Activated CD4-positive, alpha-beta T cell treated with anti-CD3 and anti-CD28 coated beads, Interleukin-2, amount 50 U/mL, for 1 hour (primary cell): ENCODE results near the gene C18orf54.
"Not testable (repeated sequence)": the region's sequence is repeated elsewhere in the genome, so short reads cannot be mapped to it uniquely, and the experiment has no call there.

Experiments used
- DNase-seq: peaks from one replicate; pipeline ENCODE4 v3.0.0-alpha.2; 2020

The C18orf54 gene

DNA sequence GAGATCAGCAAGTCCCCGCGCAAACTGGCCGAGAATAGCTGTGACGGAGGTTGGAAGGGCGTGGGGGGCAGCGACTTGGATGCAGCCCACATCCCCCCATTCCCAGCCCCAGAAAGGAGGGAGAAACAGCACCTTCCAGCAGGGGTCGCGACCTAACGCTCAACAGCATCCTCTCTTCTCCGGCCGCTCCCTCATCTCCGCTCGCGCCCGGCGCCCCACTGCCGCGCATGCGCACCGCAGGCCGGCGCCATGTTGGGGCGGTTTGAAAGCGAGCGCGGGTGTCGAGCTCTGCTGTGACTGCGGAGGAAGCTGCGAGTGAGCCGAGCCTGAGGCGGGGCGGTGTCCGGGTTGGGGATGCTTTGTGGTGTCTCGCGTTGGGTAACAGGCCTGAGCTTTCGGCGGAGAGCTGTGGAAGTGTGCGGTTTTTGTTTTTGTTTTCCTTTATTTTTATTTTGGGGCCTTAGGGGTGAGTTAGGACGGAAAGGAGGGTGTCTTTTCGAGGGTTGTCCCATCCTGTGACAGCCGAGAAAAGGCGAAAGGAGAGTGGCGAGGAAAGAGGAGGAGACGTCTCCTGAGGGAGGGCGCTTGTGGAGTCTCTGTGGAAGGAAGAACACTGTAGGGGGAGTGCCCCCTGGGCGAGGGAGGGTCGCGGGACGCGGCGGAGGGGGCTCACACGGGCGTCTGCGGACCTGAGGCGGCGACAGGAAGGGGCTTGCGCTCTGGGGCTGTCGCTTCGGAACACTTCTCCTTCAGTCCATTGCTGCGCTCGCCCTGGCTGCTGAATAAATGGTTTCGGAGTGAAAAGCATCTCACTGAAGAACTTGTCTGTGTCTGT is at the start of gene C18orf54, which contains the start of gene STARD6:
TSS of gene C18orf54 (plus strand) at position 247 of the 835 bp plus-strand sequence. CDS start 2,667 bp downstream, outside the sequence.
TSS of gene STARD6 (minus strand) at position 199 of the 835 bp plus-strand sequence. CDS start 3,285 bp downstream, outside the sequence.
- DNase-seq: peak; percentile 84

DNA sequence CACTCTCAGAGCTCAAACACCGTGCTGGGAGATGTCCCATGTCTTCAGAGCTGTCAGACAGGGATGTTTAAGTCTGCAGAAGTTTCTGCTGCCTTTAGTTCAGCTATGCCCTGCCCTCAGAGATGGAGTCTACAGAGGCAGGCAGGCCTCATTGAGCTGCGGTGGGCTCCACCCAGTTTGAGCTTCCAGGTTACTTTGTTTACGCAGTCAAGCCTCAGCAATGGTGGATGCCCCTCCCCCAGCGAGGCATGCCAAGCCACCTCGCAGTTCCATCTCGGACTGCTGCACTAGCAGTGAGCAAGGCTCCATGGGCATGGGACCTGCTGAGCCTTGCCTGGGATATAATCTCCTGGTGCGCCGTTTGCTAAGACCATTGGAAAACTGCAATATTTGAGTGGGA is 48.1 kb upstream of the C18orf54 start:
- DNase-seq: not testable (repeated sequence)

DNA sequence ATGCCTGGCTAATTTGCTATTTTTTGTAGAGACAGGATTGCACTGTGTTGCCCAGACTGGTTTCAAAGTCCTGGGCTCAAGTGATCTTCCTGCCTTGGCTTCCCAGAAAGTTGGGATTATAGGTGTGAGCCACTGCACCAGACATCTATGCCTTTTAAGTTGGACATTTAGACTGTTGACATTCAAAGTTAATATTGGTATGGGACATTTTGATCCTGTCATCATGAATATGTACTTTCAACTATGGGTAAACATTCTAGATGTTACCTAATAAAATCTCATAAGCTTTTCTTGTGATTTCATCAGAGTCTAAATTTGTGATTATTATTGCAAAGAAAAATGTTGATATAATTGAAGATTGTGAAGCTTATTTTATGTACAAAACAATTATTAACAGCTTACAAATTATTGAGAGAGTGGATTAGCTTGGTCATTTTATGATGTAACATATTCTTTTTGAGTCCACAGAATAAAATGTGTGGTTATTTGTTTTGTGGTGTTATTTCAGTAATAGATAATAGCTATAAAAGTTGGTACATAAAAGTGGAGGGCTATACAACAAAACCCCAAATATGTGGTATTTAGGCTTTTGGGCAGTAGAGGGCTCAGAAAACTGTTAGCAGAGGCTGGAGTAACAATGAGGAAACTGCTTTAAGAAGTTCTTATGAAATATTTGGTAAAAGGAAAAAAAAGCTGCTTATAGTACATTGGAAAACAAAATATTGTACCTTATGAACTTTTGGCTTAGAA is 41.5 kb upstream of the C18orf54 start:
- no peak for DNase-seq

DNA sequence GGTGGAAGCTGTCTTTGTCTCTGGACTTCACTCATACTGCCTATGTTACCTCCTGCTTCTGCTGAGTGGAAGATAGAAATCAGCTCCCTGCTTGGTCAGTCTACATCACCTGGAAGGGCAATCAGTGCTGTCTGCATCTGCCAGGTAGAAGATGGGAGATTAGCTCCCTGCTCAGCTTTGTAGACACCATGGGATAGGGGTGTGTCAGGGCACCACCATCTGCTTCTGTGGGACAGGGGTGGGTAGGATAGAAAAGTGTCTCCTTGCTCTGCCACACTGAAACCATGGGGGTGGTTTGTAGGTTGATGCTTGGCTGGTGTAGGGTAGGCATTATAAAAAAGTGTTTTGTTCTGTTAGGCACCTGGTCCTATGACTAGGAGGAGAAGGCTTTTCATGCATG is 34.1 kb upstream of the C18orf54 start:
- no peak for DNase-seq

DNA sequence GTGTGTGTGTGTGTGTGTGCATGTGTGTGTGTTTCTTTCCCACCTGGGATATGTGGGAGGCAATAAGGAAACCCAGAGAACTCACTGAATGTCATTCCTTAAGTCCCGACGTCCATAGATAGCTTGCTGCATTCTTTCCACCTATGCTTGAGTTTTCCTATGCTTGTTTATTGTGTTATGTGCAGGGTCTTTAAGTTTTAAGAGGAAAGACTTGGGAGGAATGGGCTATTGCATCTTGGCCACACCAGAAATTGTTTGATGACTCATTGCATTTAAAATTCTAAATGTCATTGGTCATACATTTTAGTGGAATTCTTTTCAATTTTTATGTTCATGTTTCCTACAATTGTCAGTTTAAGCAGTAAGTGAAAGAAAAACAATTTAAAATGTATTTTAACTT is 33.7 kb upstream of the C18orf54 start:
- DNase-seq: no peak

DNA sequence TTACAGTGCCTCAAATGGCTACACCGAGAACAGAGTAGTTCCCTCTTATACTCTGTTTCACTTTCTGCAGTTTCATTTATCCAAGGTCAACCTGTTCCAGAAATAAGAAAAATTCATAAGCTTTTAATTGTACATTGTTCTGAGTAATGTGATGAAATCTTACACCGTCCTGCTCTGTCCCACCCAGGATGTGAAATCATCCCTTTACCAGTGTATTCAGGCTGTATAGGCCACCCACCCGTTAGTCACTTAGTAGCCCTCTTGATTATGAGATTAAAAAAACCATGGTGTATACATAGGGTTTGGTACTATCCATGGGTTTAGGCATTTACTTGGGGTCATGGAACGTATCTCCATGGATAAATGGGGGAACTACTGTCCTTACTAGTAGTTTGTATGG is 29.9 kb upstream of the C18orf54 start:
- DNase-seq: no peak

DNA sequence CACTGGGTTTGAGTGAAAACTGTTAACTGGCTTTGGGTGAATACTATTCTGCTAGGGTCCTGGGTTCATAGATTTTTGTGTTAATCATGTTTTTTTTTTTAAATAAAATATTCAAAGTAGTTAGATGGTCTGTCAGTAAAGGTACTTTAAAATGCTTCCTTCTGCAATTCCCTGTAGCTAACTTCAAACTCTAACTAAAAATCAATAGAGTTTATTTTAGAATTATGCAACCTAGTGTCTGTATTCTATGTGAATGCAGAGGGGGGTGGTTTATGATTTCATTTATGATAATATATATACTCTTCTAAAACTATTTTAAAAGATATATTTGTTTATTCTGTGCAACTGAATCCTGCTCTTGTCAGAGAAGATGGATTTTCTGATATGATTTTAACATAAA is 27.9 kb upstream of the C18orf54 start:
- no peak for DNase-seq

DNA sequence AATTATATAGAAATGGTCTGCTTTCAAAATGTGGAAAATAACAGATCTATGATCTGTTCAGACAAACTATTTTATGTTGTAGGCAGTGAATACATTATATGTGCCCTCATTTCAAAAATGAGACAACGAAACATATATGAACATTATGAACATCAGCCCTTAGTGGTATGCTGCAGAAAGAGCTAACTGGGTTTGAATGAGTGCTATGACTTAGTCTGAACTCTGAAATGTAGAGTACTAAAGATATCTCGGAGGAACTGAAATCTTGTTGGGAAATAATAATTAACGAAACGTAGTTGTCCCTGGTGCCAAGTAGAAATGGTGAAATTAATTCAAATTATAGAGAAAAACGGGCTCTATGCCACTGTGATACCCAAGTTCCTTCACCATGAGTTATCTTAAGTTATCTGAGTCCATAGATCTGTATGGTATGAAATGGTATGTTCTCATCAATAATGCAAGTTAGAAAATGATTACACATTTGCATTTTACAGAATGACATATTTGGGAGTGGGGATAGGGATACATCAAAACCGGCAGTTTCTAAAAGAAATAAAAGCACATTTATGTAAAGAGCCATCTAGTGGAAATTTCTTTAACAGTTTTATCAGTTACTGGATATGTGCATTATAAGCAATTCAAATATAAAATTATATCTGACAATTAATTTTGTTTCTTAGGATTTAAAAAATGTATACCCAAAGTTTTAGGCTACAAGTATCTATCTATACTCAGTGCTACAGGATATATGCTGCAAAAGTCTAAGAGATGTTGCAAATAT is 26.7 kb upstream of the C18orf54 start:
- DNase-seq: no peak

DNA sequence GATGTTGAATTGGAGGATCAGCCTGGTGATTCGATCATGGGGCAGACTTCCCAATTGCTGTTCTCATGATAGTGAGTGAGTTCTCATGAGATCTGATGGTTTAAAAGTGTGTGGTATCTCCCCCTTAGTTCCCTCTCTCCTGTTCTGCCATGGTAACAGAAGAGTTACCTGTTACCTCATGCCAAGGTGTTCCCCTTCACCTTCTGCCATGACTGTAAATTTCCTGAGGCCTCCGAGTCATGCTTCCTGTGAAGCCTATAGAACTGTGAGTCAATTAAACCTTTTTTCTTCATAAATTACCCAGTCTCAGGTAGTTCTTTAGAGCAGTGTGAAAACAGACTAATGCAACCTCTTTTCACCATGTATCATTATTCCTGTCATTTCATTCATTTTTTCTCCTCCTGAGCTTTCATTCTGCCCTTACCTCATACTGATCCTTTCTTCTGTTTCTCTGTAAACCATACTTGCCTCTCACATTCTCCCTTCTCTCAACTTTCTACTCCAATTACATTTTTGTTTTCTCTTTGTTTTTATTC is 22.0 kb upstream of the C18orf54 start:
- DNase-seq: no peak

DNA sequence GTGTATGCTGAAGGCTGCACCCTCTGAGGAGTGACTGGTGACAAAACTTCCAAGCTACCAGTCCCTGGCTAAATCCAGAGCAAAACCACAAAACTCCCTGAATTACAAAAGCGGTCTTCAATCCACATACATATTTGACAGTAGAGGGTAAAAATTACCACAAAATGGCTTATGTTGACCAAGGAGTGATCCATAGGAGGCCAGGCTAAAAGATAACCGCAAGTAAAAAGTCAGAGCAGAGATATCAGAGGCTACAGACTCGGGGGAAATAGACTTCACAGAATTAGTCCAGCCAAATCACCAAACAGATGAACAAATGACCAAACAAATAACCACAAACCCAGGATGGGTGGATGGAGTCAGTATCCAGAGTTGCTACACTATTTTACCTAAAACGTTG is 19.5 kb upstream of the C18orf54 start:
- DNase-seq: no peak

DNA sequence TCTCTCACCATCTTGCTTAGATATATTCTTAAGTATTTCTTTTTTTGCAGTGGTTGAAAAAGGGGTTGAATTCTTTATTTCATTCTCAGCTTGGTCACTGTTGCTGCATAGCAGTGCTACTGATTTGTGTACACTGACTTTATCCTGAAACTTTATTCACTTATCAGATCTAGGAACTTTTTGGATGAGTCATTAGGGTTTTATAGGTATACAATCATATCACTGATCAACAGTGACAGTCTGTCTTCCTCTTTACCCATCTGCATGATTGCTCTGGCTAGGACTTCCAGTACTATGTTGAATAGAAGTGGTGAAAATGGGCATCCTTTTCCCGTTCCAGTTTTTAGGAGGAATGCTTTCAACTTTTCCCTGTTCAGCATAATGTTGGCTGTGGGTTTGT is 6.5 kb upstream of the C18orf54 start:
- DNase-seq: no peak

DNA sequence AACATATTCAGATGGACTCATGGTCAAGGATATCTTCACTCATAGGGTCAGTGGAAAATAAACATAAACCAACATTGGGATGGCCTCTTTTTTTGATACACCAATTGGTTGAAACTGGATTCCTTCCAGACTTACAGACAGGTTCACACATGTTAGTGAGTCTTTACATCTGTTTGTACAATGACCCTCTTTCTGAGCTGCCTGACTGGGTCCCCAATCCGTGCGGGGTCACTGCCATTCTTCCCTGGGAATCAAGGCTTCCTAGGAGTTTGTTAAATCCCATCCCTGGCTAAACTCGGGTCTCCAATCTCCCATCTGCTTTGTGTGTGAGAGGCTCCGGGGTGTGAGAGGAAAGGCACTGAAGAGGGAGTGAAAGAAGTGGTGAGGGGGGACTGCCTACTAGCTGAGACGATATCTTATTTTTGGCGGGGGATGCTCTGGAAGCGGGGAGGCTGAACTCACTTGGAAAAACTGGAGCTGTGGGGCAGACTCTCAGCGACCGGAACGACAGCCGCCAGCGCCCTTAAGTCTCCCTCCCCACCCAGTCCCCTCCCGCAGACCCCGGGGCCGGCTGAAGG is 535 bp upstream of the C18orf54 start:
- no peak for DNase-seq

DNA sequence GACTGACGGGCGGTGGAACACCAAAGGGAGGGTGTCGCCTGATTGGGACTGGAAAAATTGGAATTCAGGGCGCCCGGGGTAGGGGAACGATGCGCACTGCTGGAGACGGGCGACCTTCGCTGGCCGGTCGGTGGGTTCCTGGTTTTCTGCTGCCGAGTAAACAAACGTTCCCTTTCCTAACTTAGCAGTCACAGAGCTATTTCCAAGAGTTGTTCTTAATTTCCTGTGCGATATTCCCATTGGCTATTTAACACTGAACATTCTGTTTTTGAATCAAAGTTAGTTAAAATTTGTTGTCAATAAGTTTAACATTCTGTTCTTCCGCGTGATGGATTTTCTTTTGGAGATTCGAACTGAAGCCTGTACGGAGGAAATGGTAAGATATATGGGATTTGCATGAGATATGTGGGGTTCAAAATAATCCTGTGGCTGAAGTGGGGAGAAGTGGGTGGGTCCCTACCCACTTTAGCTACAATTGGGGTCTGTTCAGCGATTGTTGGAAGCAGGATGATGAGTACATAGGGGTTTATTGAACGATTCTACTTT is 862 bp downstream of the C18orf54 start:
- DNase-seq: no peak

DNA sequence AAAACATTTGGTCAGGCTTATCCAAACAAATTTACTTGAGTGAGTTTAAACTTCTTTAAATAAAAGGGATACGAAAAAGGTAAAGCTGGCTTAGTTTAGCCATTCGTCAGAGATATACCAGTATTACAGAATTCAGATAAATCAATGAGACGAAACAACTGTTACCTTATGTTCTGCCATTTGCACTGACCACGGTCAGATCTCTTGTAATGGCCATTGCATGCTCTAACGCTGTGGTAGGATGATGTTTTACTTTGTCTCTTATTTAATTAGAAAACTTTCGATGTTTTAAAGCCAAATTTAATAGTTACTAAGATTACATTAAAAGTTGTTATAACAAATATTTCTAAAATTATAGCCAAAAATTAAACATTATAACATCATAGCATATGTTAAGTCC is 1.5 kb downstream of the C18orf54 start:
- DNase-seq: no peak

DNA sequence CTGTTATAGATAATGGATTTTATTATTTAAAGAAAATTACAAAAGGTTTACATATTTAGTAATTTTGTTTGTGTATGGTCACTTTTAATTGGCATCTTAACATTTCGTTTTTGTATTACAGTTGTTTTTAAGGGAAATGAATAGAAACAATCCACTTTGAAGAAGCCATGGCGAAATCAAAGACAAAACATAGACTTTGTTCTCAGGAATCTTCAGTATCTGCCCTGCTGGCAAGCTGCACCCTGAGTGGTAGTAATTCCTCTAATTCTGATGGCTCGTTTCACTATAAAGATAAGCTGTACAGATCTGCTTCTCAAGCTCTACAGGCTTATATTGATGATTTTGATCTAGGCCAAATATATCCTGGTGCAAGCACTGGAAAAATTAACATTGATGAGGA is 2.7 kb downstream of the C18orf54 start:
- no peak for DNase-seq

DNA sequence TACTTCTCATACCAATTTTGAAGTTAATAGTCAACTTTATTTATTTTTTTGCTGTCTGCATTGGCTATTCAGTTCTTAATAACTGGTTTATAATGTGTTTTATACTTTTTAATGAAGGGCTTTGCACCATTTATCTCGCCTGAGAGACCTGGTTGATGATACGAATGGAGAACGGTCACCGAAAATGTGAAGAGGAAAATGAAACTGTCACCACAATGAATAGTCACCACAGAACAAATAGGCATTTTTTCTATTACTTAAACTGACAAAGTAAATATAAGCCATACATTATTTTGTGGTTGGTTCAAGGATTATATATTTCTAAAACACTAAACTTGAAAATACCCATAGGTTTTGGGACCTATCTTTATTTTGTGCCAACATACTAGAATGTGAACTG is 20.4 kb downstream of the C18orf54 start:
- no peak for DNase-seq

DNA sequence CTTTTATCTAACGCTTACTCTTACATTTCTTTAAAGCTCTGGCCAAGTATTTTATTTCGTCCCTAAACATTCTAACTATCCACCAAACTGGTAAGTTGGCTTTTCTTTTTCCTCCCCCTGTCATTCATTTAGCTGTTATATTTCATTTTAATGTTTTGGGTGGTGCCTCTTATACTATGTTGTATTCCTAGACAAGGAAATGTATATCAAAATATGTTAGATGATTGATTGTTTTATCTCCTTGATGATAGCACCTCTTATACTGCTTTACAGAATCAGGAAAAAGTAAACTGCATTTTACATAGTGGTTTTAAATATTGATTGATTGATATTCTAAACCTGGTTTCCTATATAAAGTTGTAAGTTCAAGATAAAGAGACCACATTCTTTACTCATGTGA is 23.9 kb downstream of the C18orf54 start:
- no peak for DNase-seq

DNA sequence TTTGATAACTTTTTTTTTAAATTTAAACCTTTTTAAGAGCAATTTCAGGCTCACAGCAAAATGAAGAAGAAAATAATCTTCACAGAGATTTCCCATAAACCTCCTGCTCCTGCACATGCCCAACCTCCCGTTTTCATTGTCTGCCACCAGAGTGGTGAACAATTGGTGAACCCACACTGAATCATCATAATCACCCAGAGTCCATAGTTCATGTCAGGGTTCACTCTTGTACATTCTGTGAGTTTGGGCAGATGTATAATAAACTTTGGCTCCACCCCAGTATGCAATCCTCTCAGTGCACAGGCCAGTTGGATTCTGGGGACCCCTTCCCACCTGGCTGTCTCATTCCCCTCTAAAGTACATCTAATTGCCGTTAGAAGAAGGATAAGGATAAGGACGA is 24.4 kb downstream of the C18orf54 start:
- no peak for DNase-seq

DNA sequence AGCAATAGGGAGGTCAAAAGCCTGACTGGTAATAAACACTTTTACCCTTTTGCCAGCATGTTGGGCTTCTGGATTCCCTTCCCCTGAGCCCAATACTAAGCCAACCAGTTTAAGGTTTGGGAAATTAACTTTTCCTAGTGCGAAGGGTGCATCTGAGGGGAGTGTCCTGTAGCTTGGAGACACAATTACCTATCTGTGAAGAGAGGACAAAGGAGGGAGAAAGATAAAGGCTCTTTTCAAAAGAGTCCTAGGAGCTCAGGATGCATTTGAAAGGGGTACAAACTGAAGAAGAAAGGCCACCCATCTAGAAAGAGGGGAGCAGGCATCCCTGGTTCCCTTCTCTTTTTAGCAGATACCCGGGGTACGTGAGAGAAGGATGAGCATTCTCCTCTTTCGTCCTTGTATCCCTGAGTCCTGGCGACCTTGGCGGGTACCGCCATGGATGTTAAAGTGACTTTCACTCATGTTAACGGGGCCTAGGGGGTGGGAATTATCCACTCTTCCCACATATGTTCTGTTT is 25.1 kb downstream of the C18orf54 start:
- DNase-seq: no peak

DNA sequence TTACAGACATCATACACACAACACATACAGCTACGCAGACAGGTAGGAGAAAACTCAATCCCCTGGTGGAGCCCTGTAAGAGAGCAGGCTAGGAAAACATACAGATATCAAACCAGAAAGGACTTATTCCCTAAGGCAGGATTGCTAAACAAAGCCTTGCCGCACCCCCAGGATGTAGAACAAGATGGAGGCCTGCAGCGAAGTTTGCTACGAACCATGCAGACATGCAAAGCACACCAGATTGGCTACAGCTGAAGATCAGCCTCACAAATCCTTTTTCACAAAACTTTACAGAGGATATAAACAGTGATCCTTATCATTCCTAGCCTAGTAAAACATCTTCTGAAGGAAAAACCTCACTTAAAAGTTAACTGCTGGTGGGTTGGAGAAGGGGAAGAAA is 28.3 kb downstream of the C18orf54 start:
- no peak for DNase-seq

DNA sequence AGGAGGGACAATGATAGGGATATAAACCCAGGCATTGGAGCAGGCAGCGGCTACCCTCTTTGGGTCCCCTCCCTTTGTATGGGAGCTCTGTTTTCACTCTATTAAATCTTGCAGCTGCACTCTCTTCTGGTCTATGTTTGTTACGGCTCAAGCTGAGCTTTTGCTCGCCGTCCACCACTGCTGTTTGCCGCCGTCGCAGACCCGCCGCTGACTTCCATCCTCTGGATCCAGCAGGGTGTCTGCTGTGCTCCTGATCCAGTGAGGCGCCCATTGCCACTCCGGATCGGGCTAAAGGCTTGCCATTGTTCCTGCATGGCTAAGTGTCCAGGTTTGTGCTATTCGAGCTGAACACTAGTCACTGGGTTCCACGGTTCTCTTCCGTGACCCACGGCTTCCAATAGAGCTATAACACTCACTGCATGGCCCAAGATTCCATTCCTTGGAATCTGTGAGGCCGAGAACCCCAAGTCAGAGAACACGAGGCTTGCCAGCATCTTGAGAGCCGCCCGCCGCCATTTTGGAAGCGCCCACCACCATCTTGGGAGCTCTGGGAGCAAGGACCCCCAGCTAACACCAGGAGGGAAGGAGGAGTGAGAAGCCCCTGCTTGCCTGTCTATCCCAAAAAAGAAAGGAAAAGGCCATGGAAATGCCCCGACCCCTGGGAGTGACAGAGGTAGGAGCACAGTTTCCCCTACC is 29.2 kb downstream of the C18orf54 start:
- not testable (repeated sequence) for DNase-seq
